Upper lobe of left lung (tissue), 6 donors: ENCODE data around the gene PPM1H. TPM values are rescaled to one million over a fixed set of nuclear protein-coding genes. Genes with fewer than 3 reads are reported as not detected.

Experiments used
- ATAC-seq, 2 donors: fragments of 200-7000 bp; cut with Tn5 transposase; one replicate each; pipeline ENCODE4 v1.9.1; 2022; ENCODE audit warnings: mild to moderate bottlenecking in 2 of 2, moderate library complexity in 2 of 2; ENCODE audit not compliant: low FRiP score in 2 of 2
- DNase-seq, 2 donors: peaks; one replicate each; pipeline ENCODE4 v3.0.0-alpha.2; 2019 to 2020
- H3K27ac ChIP-seq, 4 donors: fragments of 200-600 bp; sonication (generic); one replicate each; pipeline ENCODE4 v1.5.1; 2016 to 2019
- H3K27me3 ChIP-seq, 4 donors: fragments of 200-600 bp; sonication (generic); one replicate each; pipeline ENCODE4 v1.5.1; 2017 to 2019
- H3K36me3 ChIP-seq, 4 donors: fragments of 200-600 bp; sonication (generic); one replicate each; pipeline ENCODE4 v1.5.1; 2016 to 2019
- H3K4me1 ChIP-seq, 4 donors: fragments of 200-600 bp; sonication (generic); one replicate each; pipeline ENCODE4 v1.5.1; 2018 to 2019
- H3K4me3 ChIP-seq, 4 donors: fragments of 200-600 bp; sonication (generic); one replicate each; pipeline ENCODE4 v1.5.1; 2017 to 2019; ENCODE audit warnings: mild to moderate bottlenecking in 2 of 4, moderate library complexity in 1 of 4
- H3K9me3 ChIP-seq, 4 donors: fragments of 200-600 bp; sonication (generic); one replicate each; pipeline ENCODE4 v1.5.1; 2018 to 2019
- CTCF ChIP-seq, 6 experiments: fragments of 450-650 bp in 4 of 6; fragments of 200-600 bp in 2 of 6; sonication (generic) in 2 of 6; IDR thresholded peaks; one replicate each; pipeline ENCODE4 v1.5.1; 2016 to 2019; ENCODE audit warnings: antibody characterized with exemption in 6 of 6
- EP300 ChIP-seq, 4 donors: sonication (generic); formaldehyde crosslinking; IDR thresholded peaks; one replicate each; pipeline ENCODE4 v1.5.1; 2017; ENCODE audit warnings: antibody characterized with exemption in 4 of 4, control low read depth in 2 of 4
- POLR2A ChIP-seq, 4 donors: fragments of 450-650 bp; IDR thresholded peaks; one replicate each; pipeline ENCODE4 v1.5.1; 2016 to 2017; ENCODE audit warnings: antibody characterized with exemption in 4 of 4, mild to moderate bottlenecking in 2 of 4
- POLR2AphosphoS5 ChIP-seq, 2 donors: sonication (generic); formaldehyde crosslinking; IDR thresholded peaks; one replicate each; pipeline ENCODE4 v1.5.1; 2017; ENCODE audit warnings: antibody characterized with exemption in 2 of 2
- WGBS, 2 donors: methylation state at CpG; one replicate each; pipeline ENCODE4 v1.1.5; 2017 to 2018; 5-methylcytosine and 5-hydroxymethylcytosine counted together
- total RNA-seq, 6 donors: library from RNA; depleted of rRNA in 4 of 6; stranded (reverse); fragments of >200 nt in 4 of 6; gene quantifications; one replicate each; pipeline versions ENCODE4 v1.1.0 to v1.2.1, GENCODE V29; 2016 to 2021
- donor health status: DM: no; HTN: no; CAD: no; lungs with moderate emphysema.
- donor health status: DM: no; HTN: yes; CAD: no; lungs with severe emphysema.

Gene PPM1H
- total RNA-seq, 6 donors from 2014 or later = 4.2 to 14.2 (median 8.4) TPM

DNA sequence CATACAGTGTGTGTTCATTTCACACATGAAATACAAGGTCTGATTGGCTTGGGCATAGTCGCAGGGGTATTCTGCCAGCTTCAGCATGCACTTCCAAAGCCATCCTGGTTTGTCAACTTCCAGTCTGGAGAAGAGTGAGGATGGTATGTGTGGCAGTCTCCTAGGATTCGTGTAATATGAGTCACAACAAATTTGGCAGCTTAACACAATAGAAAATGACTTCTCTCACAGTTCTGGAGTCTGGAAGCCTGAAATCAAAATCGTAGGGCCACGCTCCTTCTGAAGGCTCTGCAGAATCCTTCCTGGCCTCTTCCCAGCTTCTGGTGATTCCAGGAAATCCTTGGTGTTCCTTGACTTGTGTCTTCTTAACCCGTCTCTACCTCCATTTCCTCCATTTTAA is 167.5 kb downstream of the PPM1H start:
- Histone ChIP-seq H3K4me3 (no peak overlapping the region), H3K27me3 (no peaks in the 10 kb centered on the region), H3K9me3 (no peaks in the 10 kb centered on the region), H3K36me3 (no peaks in the 10 kb centered on the region), H3K4me1 (no peaks in the 10 kb centered on the region), H3K27ac (no peak overlapping the region)
- TF ChIP-seq EP300 (IDR thresholded peaks at IDR 0.05) (no peak), POLR2A (IDR thresholded peaks at IDR 0.05) (no peak), POLR2AphosphoS5 (IDR thresholded peaks at IDR 0.05) (no peak), CTCF (IDR thresholded peaks at IDR 0.05) (no peak)
- 89 to 91% methylated on average over 5 of the region's 5 CpGs for WGBS, 2 donors
- ATAC-seq (no peak), DNase-seq (no peak)

- no peak for TF ChIP-seq CTCF (IDR thresholded peaks at IDR 0.05)
- TF ChIP-seq POLR2A (IDR thresholded peaks at IDR 0.05) = no peak
- TF ChIP-seq EP300 (IDR thresholded peaks at IDR 0.05) = no peak
- no peak for TF ChIP-seq POLR2AphosphoS5 (IDR thresholded peaks at IDR 0.05)
- H3K9me3 ChIP-seq = no peaks in the 10 kb centered on the region
- 100% methylated on average over 1 of the region's 1 CpG for WGBS, 2 donors
- no peaks in the 10 kb centered on the region for H3K27me3 ChIP-seq
- H3K4me3 ChIP-seq = no peak overlapping the region
- DNase-seq (no peak), ATAC-seq (no peak)
- no peaks in the 10 kb centered on the region for H3K36me3 ChIP-seq
- H3K4me1 ChIP-seq = peaks cover 0 to under 1% (median 0%) of the 10 kb centered on the region in 4 donors
- no peak overlapping the region for H3K27ac ChIP-seq
These were observed 168.5 kb downstream of the PPM1H start for GRCh38 chr12:62766496-62766895.

DNA sequence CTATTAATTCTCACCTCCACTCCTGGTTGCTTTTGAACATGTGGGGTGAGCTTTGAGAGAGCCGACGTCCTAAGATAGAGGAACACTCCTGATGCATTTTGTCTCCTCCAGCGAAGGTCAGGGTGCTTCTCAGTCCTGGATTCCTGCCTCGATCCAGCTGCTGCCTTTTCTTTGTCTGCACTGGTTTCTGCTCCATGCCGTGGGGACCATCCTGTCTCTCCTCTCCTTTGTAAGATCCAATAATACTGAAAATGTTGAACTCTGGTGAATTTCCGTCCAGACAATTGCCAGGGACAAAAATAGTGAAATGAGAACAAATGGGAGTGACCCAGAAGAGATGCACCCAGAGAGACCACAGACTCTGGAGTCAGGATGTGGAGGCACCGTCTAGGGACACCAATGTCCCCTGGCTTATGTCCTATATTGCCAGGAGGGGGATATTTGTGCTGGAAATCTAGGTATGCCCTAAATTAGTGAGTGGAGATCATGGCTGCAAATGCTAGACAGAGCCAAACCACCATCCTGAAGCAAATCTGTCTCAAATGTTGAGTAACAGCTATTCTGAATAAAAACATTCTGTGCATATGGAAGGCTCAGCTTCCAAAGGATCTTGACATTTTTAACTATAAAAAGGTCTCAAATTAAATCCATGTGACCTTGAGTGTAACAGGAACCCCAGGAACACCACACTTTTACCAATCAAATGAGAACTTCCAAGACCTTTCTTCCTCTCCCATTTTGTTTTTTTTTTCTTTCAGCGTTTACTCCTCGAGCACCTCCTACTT is 170.9 kb downstream of the PPM1H start:
- DNase-seq (no peak), ATAC-seq (no peak)
- WGBS, 2 donors = 83 to 87% methylated on average over 9 of the region's 9 CpGs
- H3K9me3 ChIP-seq = no peaks in the 10 kb centered on the region
- H3K36me3 ChIP-seq = no peaks in the 10 kb centered on the region
- H3K27ac ChIP-seq = no peak overlapping the region
- no peak overlapping the region for H3K4me3 ChIP-seq
- no peak for TF ChIP-seq CTCF (IDR thresholded peaks at IDR 0.05)
- TF ChIP-seq POLR2A (IDR thresholded peaks at IDR 0.05) = no peak
- TF ChIP-seq POLR2AphosphoS5 (IDR thresholded peaks at IDR 0.05) = no peak
- TF ChIP-seq EP300 (IDR thresholded peaks at IDR 0.05) = no peak
- peaks cover 0 to 8% (median 3%) of the 10 kb centered on the region in 4 donors for H3K4me1 ChIP-seq
- H3K27me3 ChIP-seq = no peaks in the 10 kb centered on the region

DNA sequence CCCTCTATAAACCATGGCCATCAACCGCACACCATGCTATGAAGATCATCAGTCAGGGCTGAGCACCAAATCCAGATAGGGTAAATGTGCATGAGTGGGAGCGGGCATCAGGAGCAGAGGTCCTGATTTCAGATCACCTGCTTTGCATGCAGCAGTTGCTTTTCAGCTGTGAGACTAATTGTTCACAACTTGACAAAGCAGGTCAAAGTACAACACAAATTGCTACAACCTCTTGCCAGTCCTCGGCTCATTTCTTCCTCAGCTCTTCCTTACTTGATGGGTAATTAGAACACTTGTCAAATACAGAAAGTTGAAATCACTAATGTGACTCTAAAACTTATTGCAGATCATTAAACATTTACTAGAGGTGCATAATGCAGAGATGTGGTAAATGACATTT is 171.6 kb downstream of the PPM1H start:
- WGBS, 2 donors = 96 to 97% methylated on average over 3 of the region's 3 CpGs
- Histone ChIP-seq H3K27ac (no peak overlapping the region), H3K4me1 (peaks cover 0 to 8% (median 3%) of the 10 kb centered on the region in 4 donors), H3K36me3 (no peaks in the 10 kb centered on the region), H3K9me3 (no peaks in the 10 kb centered on the region), H3K27me3 (no peaks in the 10 kb centered on the region), H3K4me3 (no peak overlapping the region)
- ATAC-seq (no peak), DNase-seq (no peak)
- TF ChIP-seq CTCF (IDR thresholded peaks at IDR 0.05) (no peak), POLR2AphosphoS5 (IDR thresholded peaks at IDR 0.05) (no peak)

- no peak for DNase-seq
- Histone ChIP-seq H3K36me3 (no peaks in the 10 kb centered on the region), H3K27me3 (no peaks in the 10 kb centered on the region), H3K9me3 (no peaks in the 10 kb centered on the region), H3K4me3 (no peak overlapping the region), H3K4me1 (peaks cover 0 to 8% (median 3%) of the 10 kb centered on the region in 4 donors), H3K27ac (no peak overlapping the region)
- ATAC-seq = no peak
- WGBS, 2 donors = 83 to 91% methylated on average over 3 of the region's 3 CpGs
- TF ChIP-seq POLR2A (IDR thresholded peaks at IDR 0.05) (no peak), EP300 (IDR thresholded peaks at IDR 0.05) (no peak), CTCF (IDR thresholded peaks at IDR 0.05) (no peak), POLR2AphosphoS5 (IDR thresholded peaks at IDR 0.05) (no peak)
These were observed 172.3 kb downstream of the PPM1H start for GRCh38 chr12:62762645-62763044.
